Colon (tissue), 2 donors: ENCODE measurements around the gene FBN1.

Experiments used
- FAIRE-seq: peaks from 2 replicates; lab custom pipeline; 2012; peaks lifted over from hg19 to GRCh38; lab: Jason Lieb, UNC
- donor health status: control.
- donor health status: control.

FBN1 gene

GRCh38 chr15:48580736-48581135 lies 64.8 kb downstream of the FBN1 start:
- FAIRE-seq: no peak

- no peak for FAIRE-seq
Measured at GRCh38 chr15:48579945-48580671, 65.4 kb downstream of the FBN1 start.

DNA sequence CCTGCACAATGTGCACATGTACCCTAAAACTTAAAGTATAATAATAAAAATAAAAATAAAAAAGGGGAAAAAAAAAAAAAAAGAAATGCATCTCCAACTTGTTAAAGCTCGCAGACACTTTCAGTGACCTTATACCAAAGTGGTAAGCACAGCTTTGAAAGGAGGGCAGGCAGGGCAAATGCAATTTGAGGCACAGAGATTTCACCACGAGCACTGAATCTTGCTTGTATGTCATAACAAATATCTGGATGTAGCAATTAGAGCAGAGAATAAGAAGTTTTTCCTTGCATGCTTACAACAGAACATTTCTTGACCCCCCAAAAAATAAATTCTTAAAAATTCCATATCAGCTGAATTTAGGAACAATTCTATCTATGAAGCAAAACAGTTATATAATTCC lies 66.5 kb downstream of the FBN1 start:
- FAIRE-seq: no peak

DNA sequence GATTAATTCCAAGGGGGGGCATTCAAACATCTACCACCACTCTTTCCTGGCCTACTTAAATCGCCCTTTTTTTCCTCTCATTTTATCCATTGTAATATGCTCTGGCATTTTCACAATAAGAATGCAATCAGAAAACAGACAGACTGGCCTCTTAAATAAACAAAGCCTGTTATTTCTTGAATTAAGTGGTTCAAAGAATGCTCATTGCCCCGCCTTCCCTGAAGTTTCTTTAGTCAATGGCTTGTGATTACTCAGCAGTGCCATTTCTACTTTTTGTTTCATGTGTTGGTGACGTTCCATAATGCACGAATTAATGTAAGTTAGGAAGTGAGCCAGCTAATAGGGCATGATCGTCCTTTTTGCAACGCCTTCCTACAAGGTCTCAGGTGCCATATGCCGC lies 68.0 kb downstream of the FBN1 start:
- FAIRE-seq: no peak

- no peak for FAIRE-seq
Measured at GRCh38 chr15:48574187-48574586, 71.3 kb downstream of the FBN1 start.

GRCh38 chr15:48573780-48574179 lies 71.7 kb downstream of the FBN1 start:
- FAIRE-seq: no peak

GRCh38 chr15:48572823-48573222 lies 72.7 kb downstream of the FBN1 start:
- no peak for FAIRE-seq

DNA sequence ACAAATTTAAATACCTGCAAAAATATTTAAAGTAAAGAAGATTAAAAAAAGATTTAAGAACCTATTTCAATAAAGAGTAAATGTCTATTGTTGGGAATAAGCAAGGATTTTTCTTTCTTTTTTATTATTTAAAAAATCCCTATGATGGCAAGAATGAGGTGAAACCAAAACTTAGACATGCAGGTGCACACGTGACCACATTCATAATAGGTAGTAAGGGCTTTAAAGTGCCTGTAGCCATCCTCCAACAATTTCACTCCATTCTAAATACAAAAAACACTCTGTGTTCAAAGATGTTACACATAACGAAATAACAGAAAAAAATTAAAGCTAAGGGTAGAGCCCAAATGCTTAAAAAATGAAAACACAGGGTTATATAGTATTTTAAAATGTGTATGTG lies 74.0 kb downstream of the FBN1 start:
- no peak for FAIRE-seq

GRCh38 chr15:48570822-48571221 lies 74.7 kb downstream of the FBN1 start:
- no peak for FAIRE-seq

GRCh38 chr15:48569591-48570302 lies 75.8 kb downstream of the FBN1 start:
- FAIRE-seq: no peak

DNA sequence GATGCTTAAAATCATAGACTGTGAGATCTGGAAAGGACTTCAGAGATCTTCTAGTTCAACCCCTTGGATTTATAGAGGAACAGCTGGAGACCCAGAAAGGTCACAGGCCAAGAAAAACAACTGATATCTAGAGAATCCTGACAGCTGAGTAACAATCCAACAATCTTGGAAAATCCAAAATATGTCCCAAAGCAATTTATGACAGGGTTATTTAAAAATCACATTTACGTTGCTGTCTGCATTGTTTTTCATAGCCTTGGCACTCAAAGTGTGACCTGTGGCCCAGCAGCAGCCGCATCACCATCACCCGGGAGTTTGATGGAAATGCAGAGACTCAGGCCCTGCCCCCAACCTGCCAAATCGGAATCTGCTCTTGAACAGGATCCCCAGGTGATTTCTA lies 78.8 kb downstream of the FBN1 start:
- FAIRE-seq: no peak

- no peak for FAIRE-seq
Measured at GRCh38 chr15:48565560-48566482, 79.7 kb downstream of the FBN1 start.

- FAIRE-seq: no peak
Measured at GRCh38 chr15:48564690-48565089, 80.8 kb downstream of the FBN1 start.

GRCh38 chr15:48563934-48564333 lies 81.6 kb downstream of the FBN1 start:
- FAIRE-seq: no peak

- no peak for FAIRE-seq
Measured at GRCh38 chr15:48560321-48561051, 85.0 kb downstream of the FBN1 start.

DNA sequence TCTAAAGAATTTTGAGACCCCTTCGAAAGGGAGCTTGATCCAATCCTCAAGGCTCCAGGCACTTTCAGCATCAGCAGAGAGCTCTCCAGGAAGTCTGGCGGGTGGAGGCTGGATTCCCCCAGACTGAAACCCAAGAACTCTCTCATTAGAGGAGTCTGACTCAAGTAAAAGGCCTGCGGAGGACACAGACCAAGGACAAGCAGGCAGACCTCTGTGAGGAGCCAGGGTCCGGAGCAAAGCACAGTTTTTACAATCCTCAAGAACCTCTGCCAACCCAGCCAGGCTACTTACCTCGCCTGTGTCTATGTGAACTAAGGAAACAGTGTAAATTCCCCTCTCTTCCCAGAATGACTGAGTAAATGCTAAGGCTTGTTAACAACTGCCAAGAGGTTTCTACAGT lies 86.2 kb downstream of the FBN1 start:
- FAIRE-seq: no peak

- no peak for FAIRE-seq
Measured at GRCh38 chr15:48558226-48558625, 87.3 kb downstream of the FBN1 start.

DNA sequence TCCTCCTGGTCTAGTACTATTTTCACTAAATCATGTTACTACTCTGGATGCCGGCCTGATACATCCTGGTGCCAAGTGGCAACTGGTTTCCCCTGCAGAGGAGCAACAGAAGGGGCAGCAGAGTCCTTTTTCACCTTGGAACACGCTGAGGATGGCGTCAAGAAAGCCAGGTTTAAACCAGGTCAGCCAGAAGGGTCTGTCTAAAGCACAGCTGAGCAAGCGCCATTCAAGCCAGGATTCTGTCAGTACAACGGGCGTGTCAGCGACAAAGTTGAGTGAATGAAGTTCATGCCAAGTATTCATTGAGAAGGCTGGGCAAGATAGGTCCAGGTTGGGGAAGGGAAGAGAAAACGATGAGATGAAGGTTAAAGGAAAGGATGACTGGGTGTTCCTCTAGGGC lies 88.2 kb downstream of the FBN1 start:
- no peak for FAIRE-seq

GRCh38 chr15:48556159-48556897 lies 89.2 kb downstream of the FBN1 start:
- FAIRE-seq: no peak

- FAIRE-seq: no peak
Measured at GRCh38 chr15:48555241-48555881, 90.1 kb downstream of the FBN1 start.

DNA sequence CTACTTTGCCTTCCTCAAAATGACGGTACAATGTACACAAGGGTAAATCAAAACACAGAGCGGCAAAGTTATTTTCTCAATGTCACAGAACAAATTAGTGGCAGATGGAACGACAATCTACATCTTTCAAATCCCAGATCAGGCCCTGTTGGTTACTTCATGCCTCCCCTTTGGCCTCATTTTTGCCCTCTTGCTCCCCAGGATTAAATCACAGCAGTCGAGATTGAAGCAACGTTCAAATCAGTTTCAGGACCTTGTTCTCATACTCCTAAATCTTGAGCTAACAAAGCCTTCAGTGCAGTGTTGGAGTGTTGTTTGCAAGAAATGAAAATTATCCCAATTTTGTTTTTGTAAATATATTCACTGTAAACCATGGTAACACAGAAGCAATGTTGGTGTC lies 91.4 kb downstream of the FBN1 start:
- FAIRE-seq: no peak
